Posterior vena cava (tissue), 2 donors: Measurements from ENCODE around the gene BTBD7. TPM values are rescaled to one million over a fixed set of nuclear protein-coding genes. Genes with fewer than 3 reads are reported as not detected.
A peak's percentile ranks its signal among the peaks of the same experiment; 100 is the strongest.

Source experiments
- DNase-seq: peaks from one replicate; pipeline ENCODE4 v3.0.0-alpha.2; 2020; ENCODE audit warnings: low spot score
- intact Hi-C, 2 donors: fragments of 100-400 bp; cut with DNase I; formaldehyde crosslinking; loops; one replicate each; pipeline versions ENCODE4 v1.14.1 to v1.14.2; 2022 to 2023
- total RNA-seq, 2 donors: library from RNA; stranded (reverse); fragmentation: NEBNext Ultra II Directional; extraction: Animal tissue kit (Norgen Biotek cat#: 25700); gene quantifications; one replicate each; pipeline ENCODE4 v1.2.1, GENCODE V29; 2021
- donor health status: DM: yes; HTN: yes; CAD: no.
- donor health status: DM: yes; HTN: yes; CAD: no.

Gene BTBD7
- total RNA-seq, 2 donors from 2014 or later = 34.8 to 42.5 TPM

DNA sequence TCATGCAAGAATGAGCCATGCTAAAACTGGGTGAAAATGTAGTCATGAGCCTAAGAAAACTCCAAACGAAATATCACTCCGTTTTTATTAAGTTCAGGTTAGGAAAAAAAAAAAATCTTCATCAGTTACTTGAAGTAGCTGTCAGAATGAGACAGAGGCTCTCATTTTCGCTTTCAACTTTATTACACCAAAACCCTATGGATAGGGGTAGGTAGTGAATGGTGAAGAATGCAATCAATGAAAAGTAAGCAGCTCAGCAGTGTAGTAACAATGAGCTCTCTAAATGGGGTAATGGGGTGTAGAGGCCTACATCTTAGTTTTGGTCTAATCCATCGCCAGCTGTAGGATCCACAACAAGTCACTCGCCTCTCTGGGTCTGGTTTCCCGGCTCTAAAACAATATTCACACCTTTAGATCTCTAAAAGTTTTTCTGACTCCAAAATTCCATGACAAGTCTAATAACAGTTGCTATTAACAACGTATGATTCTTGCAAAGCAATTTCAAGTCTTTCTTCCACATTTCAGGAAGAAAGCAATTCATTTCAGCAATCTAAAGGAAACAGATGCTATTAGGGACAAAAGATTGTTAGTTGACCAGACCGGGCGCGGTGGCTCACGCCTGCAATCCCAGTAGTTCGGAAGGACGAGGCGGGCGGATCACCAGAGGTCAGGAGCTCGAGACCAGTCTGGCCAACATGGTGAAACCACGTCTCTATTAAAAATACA is 1.7 kb downstream of the BTBD7 start:
- intact Hi-C loops = no loop called here
- DNase-seq = peak; percentile 85

GRCh38 chr14:93330609-93331000 is 2.2 kb downstream of the BTBD7 start:
- intact Hi-C loops = no loop called here
- no peak for DNase-seq

DNA sequence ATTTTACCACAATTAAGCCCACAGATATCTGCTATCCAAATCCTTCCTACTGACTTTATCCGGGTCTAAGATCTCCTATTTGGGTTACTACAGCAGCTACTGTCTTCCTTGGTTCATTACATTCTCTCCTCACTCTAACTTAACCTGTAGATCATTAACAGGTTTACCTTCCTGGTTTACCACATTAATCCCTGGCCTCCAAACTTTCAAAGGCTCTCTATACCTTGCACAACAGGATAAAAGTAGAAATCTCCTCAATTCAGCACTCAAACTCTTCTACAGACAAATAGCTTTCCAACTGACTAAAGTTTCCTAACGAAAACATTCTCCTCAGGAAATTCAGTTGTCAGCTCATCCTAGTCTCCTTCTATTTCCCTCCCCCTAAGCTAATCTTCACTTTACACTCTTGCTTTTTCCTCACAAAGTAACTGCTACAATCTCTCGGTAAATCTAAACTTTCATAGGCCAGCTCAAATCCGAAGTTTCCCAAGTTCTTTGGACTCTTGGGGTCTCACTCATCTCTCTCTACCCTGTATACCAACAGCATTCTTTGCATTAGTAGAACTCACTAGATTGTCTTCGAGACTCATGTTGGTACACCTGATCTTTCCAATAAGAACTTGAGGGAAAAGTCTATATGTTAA is 2.7 kb downstream of the BTBD7 start:
- intact Hi-C loops = no loop called here
- no peak for DNase-seq

DNA sequence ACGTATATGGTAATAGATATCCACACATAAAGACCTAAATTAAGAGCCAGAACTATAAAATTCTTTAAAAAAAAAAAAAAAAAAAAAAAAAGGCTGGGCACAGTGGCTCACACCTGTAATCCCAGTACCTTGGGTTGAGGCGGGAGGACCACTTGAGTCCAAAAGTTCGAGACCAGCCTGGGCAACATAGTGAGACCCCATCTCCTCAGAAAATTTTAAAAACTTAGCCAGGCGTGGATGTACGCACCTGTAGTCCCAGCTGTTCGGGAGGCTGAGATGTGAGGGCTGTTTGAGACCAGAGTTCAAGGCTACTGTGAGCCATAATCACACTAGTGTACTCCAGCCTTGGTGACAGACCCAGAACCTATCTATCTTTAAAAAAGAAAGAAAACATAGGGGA is 4.3 kb downstream of the BTBD7 start:
- intact Hi-C loops = no loop called here
- no peak for DNase-seq

DNA sequence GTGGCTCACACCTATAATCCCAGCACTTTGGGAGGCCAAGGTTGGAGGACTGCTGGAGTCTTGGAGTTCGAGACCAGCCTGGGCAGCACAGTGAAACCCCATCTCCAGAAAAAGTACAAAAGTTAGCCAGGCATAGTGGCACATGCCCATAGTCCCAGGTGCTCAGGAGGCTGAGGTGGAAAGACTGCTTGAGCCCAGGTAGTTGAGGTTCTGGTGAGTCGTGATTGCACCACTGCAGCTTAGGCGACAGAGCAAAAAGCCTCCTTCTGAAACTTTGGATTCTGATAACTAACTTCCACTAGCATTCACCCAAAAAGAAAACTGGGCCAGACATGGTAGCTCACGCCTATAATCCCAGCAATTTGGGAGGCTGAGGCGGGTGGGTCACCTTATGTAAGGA is 6.6 kb downstream of the BTBD7 start:
- no peak for DNase-seq
- intact Hi-C loops = no loop called here

- no peak for DNase-seq
- intact Hi-C loops = no loop called here
Measured at GRCh38 chr14:93323600-93324174, 9.1 kb downstream of the BTBD7 start.

DNA sequence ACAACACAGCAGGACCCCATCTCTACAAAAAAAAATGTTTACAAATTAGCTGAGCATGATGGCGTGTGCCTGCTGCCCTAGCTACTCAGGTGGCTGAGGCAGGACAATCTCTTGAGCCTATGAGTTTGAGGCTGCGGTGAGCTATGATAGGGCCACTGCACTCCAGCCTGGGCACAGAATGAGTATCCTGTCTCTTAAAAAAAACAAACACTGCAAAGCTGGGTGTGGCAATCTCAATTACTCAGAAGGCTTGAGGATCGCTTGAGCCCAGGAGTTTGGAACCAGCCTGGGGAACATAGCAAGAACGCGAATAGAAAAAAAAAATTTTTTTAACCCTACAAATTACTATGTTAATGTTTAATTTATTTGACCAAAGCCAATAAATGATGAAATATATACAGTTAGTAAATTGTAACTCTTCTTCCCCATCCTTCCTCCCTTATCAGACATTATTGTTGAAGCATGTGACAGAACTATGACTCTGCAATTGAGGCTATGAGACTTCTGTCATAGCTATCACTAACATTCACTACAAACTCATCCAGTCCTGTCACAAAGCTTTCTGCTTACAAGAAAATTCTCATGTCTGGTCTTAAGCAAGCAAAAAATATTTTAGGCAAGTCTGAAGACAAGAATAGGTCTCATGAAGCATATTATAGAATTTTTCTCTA is 9.8 kb downstream of the BTBD7 start:
- no peak for DNase-seq
- intact Hi-C loops = no loop called here

DNA sequence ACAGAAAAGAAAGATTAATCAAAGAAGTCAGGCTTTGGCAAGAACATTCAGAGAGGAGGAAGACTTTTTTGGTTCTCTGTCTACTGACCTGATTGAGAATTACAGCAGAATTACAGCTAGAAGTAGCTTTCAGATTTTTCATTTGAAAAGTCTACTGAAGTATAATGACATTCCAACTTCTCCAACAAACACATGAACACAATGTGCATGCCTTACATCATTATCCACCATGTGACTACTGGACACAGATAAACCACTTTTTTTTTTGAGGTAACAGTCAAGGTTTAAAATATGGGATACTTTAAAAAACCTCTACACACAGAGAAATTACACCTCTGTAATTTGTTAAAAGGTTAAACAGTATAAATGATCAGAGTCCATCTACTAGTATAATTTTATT is 12.3 kb downstream of the BTBD7 start:
- no peak for DNase-seq
- intact Hi-C loops = no loop called here

DNA sequence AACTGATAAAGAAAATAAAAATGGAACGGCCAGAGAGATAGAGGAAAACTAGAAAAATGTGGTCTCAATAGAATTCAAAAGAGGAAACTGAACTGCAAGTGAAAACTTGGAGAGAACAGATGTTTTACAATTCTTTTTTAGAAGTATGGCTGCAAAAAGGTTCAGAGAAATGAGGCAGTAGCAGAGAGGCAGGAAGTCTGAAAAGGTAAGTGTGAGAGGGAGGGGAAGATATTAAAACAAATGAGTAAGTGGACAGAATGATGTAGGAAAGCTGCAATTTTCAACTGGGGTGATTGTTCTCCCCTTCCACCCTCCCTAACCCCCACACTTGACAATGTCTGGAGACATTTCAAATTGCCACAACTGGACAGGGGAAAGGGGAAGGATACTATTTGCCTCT is 12.9 kb downstream of the BTBD7 start:
- intact Hi-C loops = no loop called here
- DNase-seq = no peak

DNA sequence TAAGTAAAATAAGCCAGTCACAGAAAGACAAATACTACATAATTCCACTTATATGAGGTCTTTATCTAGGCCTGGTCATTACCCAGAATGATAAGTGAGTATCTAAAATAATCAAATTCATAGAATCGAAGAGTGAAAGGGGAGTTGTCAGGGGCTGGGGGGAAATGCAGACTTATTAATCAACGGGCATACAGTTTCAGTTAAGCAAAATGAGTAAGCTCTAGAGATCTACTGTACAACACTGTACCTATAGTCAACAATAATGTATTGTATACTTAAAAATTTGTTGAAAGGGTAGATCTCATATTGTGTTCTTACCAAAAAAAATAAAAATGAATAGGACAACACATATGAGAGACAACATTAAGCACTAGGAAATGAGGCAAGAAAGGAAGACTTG is 13.3 kb downstream of the BTBD7 start:
- DNase-seq = no peak
- intact Hi-C loops = no loop called here

DNA sequence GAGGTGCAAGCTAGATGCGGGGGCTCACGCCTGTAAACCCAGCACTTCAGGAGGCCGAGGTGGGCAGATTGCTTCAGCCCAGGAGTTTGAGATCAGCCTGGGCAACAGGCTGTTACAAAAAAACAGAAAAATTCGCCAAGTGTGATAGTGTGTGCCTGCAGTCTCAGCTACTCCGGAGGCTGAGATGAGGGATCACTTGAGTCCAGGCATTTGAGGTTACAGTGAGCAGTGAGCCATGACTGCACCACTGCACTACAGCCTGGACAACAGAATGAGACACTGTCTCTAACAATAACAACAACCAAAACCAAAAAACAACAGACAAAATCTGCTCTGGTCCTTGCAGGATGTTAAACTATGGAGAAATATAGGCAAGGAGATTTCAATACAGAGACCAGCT is 13.9 kb downstream of the BTBD7 start:
- intact Hi-C loops = no loop called here
- no peak for DNase-seq

- no peak for DNase-seq
Measured at GRCh38 chr14:93317875-93318807, 14.7 kb downstream of the BTBD7 start.

DNA sequence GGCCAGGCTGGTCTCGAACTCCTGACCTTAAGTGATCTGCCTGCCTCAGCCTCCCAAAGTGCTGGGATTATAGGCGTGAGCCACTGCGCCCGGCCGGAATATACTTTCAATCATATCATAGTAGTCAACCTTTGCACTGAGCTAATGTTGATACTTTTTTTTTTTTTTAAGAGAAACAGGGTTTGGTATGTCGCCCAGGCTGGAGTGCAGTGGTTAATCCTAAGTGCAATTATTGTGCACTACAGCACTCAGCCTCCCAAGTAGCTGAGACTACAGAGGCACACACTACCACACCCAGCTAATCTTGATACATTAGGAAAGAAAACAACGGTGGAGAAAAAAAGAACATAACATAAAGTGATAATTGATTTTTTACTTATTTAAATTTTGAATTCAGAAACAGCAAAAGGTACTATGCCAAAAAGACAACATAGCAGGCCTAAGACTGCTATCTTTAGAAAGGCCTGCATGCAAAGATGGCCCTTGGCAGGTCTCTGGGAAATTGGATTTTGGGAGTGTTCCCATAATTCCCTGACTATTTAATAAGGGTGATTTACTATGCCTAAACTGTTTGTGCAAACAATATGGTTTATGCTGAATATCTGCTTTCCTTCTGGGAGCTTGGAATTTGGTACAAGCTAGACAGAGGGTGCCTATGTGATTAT is 15.5 kb downstream of the BTBD7 start:
- intact Hi-C loops = no loop called here
- no peak for DNase-seq

More at GRCh38 chr14:93317875-93318807, 14.7 kb downstream of the BTBD7 start:
- intact Hi-C loops = no loop called here

GRCh38 chr14:93316716-93317115 is 16.1 kb downstream of the BTBD7 start:
- DNase-seq = no peak
- intact Hi-C loops = no loop called here

- intact Hi-C loops = no loop called here
- DNase-seq = no peak
Measured at GRCh38 chr14:93315575-93315974, 17.3 kb downstream of the BTBD7 start.

DNA sequence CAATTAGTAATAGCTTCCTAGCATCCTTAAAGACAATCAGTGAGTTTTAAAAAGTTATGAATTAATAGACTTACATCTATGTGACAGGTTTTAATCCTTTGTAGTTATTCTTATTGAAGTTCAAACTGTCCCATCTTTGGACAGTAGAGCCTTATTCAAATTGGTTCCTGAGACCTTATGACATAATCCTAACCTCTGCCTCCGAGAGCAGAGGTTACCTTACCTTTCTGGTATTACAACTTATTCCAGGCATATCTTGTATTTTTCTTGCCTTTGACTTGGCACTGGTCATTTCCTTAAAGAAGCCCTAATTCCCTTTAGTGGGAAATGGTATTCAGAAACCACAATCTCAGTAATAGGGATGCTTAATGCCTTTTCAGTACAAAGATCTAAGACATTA is 21.8 kb downstream of the BTBD7 start:
- intact Hi-C loops = no loop called here
- no peak for DNase-seq

DNA sequence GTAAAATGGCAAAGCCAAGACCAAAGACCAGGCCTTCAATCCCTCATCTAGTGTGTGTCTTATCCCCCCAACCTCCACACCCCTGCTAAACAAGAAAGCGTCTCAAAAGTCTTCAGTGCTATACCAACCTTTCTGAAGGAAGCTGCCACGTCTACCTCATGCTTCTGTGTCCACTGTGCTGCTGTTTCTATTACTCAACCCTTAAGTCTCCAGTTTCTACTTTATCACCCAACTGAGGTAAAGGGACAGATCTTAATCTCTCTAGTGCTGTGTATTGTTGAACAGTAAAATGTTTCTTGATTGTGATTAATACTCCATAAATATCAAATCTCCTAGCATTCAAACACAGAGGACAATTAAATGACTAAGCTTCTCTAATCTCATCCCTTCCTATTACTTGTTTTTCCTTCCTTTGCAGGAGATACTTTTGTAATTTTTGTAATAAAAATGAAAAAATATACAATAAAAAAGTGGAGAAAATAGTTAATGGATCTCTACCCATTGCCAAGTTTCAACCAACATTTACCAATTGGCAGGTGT is 23.3 kb downstream of the BTBD7 start:
- intact Hi-C loops = no loop called here

GRCh38 chr14:93308686-93309345 is 24.0 kb downstream of the BTBD7 start:
- no peak for DNase-seq
- intact Hi-C loops = no loop called here

More for the DNA sequence above, 23.3 kb downstream of the BTBD7 start:
- no peak for DNase-seq
